ENCODE data around the gene INSR. TPM values are rescaled to one million over a fixed set of nuclear protein-coding genes. Genes with fewer than 3 reads are reported as not detected.

Gene INSR
- polyA plus RNA-seq, 2 of the 4 experiments (the other 2 are of a cell fraction), result 1.8 to 3.3 TPM

- ChIA-PET POLR2A (no interaction called here), CTCF (interaction anchor here (0.7 to 1.9 kb wide), 2 partner anchors 9 to 20 kb away, joined by 3 to 5 read pairs; no protein-coding TSS in a partner anchor)
- H3K27ac ChIP-seq, result no peak overlapping the region
- FAIRE-seq, result no peak
- no peak for ATAC-seq
- no peak for TF ChIP-seq CHD4 (IDR thresholded peaks at IDR 0.05; ENCODE audit: borderline replicate concordance)
- TF ChIP-seq CEBPB (IDR thresholded peaks at IDR 0.05), result no peak
- TF ChIP-seq CHD2 (IDR thresholded peaks at IDR 0.05; ENCODE audit: low read length, partially characterized antibody), result no peak
- TF ChIP-seq CBX8 (IDR thresholded peaks at IDR 0.05), result no peak
- H3K9me3 ChIP-seq, result peaks cover 51% of the 10 kb centered on the region
- no peak overlapping the region for H3K4me3 ChIP-seq
- DNase-seq (ENCODE audit: low read depth in 1 of 2, low spot score in 1 of 2), result no peak
- 92% methylated on average over 6 of the region's 6 CpGs for WGBS (ENCODE audit: missing lambda C conversion rate)
- no peaks in the 10 kb centered on the region for H3K4me1 ChIP-seq
- H3K4me2 ChIP-seq, result no peak overlapping the region
Observed at GRCh38 chr19:7072541-7072940, 221.7 kb downstream of the INSR start.

DNA sequence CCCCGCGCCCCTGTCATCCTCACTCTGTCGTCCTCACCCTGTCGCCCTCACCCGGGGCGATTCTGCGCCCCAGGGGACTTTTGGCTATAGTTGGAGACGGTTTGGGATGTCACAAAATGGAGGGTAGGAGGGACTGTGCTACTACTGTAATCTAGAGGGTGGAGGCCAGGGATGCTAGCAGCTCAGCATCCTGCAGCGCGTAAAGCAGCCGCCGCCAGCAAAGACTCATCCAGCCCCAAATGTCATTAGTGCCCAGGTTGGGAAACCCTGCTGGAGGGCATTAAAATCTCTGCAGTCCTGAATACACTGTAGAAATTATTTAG lies 224.3 kb downstream of the INSR start:
- TF ChIP-seq HES2 (IDR thresholded peaks at IDR 0.05), result no peak
- TF ChIP-seq SMC3 (IDR thresholded peaks at IDR 0.05), result no peak
- no peak for TF ChIP-seq HOXA7 (CRISPR knock-in tag; IDR thresholded peaks at IDR 0.05)
- no peak for TF ChIP-seq JUN (IDR thresholded peaks at IDR 0.05)
- TF ChIP-seq POLR2A (IDR thresholded peaks at IDR 0.05; ENCODE audit: low read length), result no peak
- TF ChIP-seq EP300 (IDR thresholded peaks at IDR 0.05), result no peak
- TF ChIP-seq RNF2 (IDR thresholded peaks at IDR 0.05; ENCODE audit: borderline replicate concordance, low read depth), result no peak
- no peak for TF ChIP-seq SREBF2 (IDR thresholded peaks at IDR 0.05)
- TF ChIP-seq FOSB (CRISPR knock-in tag; IDR thresholded peaks at IDR 0.05), result no peak
- TF ChIP-seq NR3C1 (IDR thresholded peaks at IDR 0.05), result no peak
- ATAC-seq (peak; percentile 49 to 62; a peak in 4 of 6 replicates), FAIRE-seq (no peak), DNase-seq (ENCODE audit: low read depth in 1 of 2, low spot score in 1 of 2) (peak in 1 of 2 experiments; percentile 11)
- Histone ChIP-seq H3K27ac (peak overlapping the region; percentile 92 to 97), H3K9me3 (peaks cover 33% of the 10 kb centered on the region), H3K4me1 (no peaks in the 10 kb centered on the region), H3K4me2 (peak overlapping the region; percentile 87), H3K4me3 (peak overlapping the region; percentile 84)
- CTCF ChIA-PET, result no interaction called here
- POLR2A ChIA-PET, result interaction anchor here (0.7 to 1.4 kb wide), 2 partner anchors 29 to 406 kb away, joined by 10 to 18 read pairs; no protein-coding TSS in a partner anchor
- WGBS (ENCODE audit: missing lambda C conversion rate), result 0% methylated on average over 4 of the region's 12 CpGs

DNA sequence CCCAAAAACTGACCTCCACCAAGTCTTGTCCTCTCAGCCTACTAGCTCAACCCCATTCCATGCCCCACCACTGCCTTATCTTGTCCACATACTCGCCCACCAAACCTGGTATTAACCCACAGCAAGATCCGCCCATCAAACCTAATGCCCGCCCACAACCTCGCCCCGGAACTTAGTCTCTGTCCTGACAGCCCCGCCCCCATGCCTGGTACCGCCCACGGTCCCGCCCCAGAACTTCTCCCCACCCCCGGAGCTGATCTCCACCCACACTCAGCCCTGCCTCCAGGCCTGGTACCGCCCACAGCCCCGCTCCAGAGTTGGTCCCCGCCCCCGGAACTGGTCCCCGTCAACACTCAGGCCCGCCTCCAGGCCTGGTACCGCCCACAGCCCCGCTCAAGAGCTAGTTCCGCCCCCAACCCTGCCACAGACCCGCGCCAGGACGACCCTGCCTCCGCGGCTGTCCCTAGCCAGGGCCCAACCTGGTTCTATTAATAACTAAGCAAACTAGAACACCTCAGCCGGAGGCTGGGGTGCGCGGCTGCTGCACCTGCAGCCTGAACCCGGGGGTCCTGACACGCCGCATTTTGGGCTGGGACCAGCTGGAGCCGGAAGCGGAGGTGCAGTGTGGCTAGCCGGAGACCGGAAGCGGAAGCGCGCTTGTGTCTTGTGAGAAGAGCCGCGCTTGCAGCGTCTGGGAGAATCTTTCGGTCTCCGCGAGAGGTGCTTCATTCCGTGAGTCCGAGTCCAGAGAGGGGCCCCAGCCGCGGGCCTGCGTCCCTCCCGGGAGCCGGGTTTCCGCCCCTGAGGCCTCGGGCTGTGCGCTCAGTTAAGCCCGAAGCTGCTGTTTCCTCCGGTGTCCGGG lies 224.9 kb downstream of the INSR start, which contains the start of gene ZNF557:
Gene ZNF557 (plus strand): TSS at position 662 of the 862 bp plus-strand sequence. CDS start 5,372 bp downstream, outside the sequence.
- no peak for FAIRE-seq

More for the DNA sequence above, 224.9 kb downstream of the INSR start, which contains the start of gene ZNF557:
- POLR2A ChIA-PET, result interaction anchor here (0.7 to 1.4 kb wide), 4 partner anchors 12 to 406 kb away, joined by 4 to 18 read pairs (median 8); no protein-coding TSS in a partner anchor
- H3K4me1 ChIP-seq, result no peaks in the 10 kb centered on the region
- TF ChIP-seq PHF8 (IDR thresholded peaks at IDR 0.05; ENCODE audit: borderline replicate concordance, low read depth), result peak; percentile 61; the same call in 1 of the 2 replicates
- no peak for TF ChIP-seq FOSB (CRISPR knock-in tag; IDR thresholded peaks at IDR 0.05)
- TF ChIP-seq PBX3 (IDR thresholded peaks at IDR 0.05), result 0 out of 2 replicates have a peak, but pooled peaks have one; percentile 7
- TF ChIP-seq KDM5A (IDR thresholded peaks at IDR 0.05), result no peak
- peak; percentile 63; the same call in 1 of the 2 replicates for TF ChIP-seq MAX (IDR thresholded peaks at IDR 0.05)
- no peak for TF ChIP-seq RFX5 (IDR thresholded peaks at IDR 0.05)
- no peak for TF ChIP-seq MAZ (IDR thresholded peaks at IDR 0.05; ENCODE audit: borderline replicate concordance, low read depth, low read length)
- TF ChIP-seq EHF (CRISPR knock-in tag; IDR thresholded peaks at IDR 0.05), result no peak
- peak; percentile 62 to 81; a peak in 4 of 5 replicates for TF ChIP-seq JUN (IDR thresholded peaks at IDR 0.05)
- TF ChIP-seq POLR2A (IDR thresholded peaks at IDR 0.05; ENCODE audit: low read length), result peak; percentile 51
- no peak for TF ChIP-seq MAFK (IDR thresholded peaks at IDR 0.05; ENCODE audit: partially characterized antibody)
- peak; percentile 67; the same call in 2 of the 3 replicates for TF ChIP-seq BCL3 (IDR thresholded peaks at IDR 0.05)
- H3K4me2 ChIP-seq, result peak within 1 kb of the TSS; percentile 87
- CTCF ChIA-PET, result no interaction called here
- WGBS (ENCODE audit: missing lambda C conversion rate), result 0% methylated on average over 1 of the region's 56 CpGs
- peak within 1 kb of the TSS; percentile 84 for H3K4me3 ChIP-seq
- H3K27ac ChIP-seq, result peak within 1 kb of the TSS; percentile 92 to 97
- DNase-seq (ENCODE audit: low read depth in 1 of 2, low spot score in 1 of 2) (peak; percentile 68 to 96), ATAC-seq (peak; percentile 98)
- peaks cover 30% of the 10 kb centered on the region for H3K9me3 ChIP-seq

Data from A549 (cell line).